NCI-H1092 treated with DMSO at 0.1 percent for 48 hours (cell line): ENCODE results near the gene ZSCAN21.
A peak's percentile ranks its signal among the peaks of the same experiment; 100 is the strongest.

Source experiments
- DNase-seq: peaks from one replicate; lab custom pipeline; 2025; lab: John Stamatoyannopoulos, UW

ZSCAN21 gene

GRCh38 chr7:100077205-100077604 lies 27.6 kb downstream of the ZSCAN21 start:
- no peak for DNase-seq

DNA sequence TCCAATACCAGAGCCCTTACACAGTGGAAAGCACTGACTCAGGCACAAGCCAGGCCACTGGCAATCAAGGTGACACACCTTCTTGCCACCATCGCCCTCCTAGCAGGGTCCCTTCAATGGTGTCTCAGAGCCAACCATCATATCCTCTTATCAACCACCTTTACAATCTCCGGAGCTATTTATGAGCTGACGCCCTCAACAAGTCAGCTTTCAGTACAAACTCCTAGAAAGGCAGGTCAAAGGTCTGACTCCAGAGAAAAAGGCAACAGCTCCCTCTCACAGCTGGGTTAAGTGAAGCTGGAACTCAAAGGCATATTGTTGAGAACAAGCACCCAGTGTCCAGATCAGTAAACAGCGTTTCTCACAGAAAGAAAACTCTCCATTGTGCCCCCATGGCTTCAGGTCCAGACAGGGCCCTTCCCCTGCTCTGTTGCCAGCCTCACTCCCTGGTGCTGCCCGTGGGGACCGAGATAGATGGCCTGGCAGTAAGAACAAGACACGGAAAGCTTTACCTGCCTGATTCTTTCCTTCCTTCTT lies 29.5 kb downstream of the ZSCAN21 start:
- DNase-seq = no peak

GRCh38 chr7:100080907-100081534 lies 31.4 kb downstream of the ZSCAN21 start:
- DNase-seq = peak; percentile 54

DNA sequence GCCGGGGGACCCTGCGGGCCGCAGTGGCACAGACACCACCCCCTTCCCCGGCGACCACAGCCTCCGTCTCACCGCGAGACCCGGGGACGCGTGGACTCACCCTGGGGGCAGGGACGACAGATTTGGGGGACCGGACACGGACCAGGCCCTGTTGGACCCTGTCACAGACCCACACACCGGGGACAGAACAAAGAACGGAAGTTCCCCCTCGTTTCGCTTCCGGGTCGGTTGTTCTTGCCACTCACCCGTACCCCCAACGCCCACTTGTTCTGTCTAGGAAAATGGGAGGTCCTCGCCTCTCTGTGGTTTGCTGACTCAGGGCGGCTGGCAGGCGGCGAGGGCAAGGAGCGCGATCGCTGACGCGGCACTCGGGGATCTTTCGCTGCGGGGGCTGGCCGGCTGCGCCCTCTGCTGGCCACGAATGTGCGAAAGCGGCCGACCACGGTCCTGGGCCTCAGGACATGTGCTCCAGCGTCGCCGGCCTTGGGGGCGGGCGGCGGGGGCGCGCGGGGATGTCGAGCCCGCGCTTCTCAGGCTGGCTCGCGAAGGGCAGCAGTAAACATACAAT lies 32.0 kb downstream of the ZSCAN21 start, which contains the start of gene ZNF3:
ZNF3 (minus strand) TSS at position 189 of the 568 bp plus-strand sequence. CDS start 4,366 bp downstream, outside the sequence.
- DNase-seq = peak; percentile 99

DNA sequence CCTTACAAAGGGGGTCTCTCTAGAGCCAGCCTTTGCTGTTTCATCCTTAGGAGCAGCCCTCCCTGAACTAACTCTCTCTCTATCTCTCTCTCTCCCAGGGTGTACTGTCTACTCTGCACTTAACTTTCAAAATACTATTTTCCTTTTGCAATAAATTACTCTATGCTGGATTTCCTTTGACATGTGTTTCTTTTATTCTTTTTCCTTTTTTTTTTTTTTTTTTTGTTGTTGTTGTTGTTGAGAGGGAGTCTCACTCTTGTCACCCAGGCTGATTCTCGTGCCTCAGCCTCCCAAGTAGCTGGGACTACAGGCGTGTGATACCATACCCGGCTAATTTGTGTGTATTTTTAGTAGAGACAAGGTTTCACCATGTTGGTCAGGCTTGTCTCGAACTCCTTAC lies 33.4 kb downstream of the ZSCAN21 start:
- no peak for DNase-seq

- DNase-seq = no peak
These were observed 35.9 kb downstream of the ZSCAN21 start for GRCh38 chr7:100085515-100085914.

DNA sequence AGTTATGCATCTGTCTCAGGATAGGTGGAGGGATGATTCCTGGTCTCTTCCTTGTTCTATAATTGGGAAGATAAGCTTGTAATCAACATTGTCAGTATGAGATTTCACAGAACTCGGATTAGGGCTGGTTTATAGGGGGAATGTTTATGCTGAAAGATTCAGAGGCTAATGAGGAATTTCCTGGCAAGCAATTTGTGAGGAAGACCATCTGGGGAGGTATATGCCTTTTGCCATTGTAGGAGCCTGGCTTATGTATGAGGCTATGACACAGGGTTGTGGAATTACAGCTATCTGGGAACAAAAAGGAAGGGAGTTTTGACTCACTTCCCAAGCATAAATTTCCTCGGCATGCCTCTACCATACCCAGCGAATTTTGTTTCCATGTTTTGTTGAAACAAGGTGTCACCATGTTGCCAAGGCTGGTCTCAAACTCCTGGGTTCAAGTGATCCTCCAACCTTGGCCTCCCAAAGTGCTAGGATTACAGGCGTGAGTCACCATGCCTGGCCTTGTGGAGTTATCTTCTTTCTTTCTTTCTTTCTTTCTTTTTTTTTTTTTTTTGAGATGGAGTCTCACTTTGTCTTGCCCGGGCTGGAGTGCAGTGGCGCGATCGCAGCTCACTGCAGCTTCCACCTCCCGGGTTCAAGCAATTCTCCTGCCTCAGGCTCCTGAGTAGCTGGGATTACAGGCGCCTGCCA lies 37.6 kb downstream of the ZSCAN21 start:
- no peak for DNase-seq

- no peak for DNase-seq
These were observed 38.6 kb downstream of the ZSCAN21 start for GRCh38 chr7:100088095-100088620.

- DNase-seq = peak; percentile 79
These were observed 39.3 kb downstream of the ZSCAN21 start, which contains the start of gene COPS6 for GRCh38 chr7:100088621-100089457. COPS6 (plus strand) TSS chr7:100088969; CDS start chr7:100088991, 22 bp downstream.

DNA sequence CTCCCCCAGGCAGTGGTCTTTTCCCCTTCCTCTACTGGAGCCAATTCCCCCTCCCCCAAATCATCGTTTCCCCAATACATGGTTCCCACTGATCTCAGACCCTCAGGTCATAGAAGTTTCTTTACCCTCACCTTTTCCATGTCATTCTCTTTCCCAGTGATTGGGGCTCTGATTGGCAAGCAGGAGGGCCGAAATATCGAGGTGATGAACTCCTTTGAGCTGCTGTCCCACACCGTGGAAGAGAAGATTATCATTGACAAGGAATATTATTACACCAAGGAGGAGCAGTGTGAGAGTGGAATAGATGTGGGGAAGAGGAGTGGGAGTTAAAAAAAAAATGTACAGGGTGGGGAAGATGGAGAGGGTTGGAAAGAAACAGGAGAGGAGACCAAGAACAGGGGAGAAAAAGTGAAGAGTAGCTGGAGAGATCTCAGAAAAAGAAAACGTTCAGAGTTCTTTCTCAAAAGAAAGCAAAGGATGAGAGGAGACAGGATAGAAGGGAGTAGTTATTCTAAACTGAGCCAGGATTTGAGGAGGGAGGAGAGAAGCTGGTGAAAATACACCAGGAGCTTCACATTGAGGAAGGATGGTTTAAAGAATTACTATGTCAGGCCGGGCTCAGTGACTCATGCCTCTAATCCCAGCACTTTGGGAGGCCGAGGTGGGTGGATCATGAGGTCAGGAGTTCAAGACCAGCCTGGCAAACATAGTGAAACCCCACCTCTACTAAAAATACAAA lies 40.1 kb downstream of the ZSCAN21 start:
- DNase-seq = no peak

- no peak for DNase-seq
These were observed 41.2 kb downstream of the ZSCAN21 start for GRCh38 chr7:100090527-100091410.

DNA sequence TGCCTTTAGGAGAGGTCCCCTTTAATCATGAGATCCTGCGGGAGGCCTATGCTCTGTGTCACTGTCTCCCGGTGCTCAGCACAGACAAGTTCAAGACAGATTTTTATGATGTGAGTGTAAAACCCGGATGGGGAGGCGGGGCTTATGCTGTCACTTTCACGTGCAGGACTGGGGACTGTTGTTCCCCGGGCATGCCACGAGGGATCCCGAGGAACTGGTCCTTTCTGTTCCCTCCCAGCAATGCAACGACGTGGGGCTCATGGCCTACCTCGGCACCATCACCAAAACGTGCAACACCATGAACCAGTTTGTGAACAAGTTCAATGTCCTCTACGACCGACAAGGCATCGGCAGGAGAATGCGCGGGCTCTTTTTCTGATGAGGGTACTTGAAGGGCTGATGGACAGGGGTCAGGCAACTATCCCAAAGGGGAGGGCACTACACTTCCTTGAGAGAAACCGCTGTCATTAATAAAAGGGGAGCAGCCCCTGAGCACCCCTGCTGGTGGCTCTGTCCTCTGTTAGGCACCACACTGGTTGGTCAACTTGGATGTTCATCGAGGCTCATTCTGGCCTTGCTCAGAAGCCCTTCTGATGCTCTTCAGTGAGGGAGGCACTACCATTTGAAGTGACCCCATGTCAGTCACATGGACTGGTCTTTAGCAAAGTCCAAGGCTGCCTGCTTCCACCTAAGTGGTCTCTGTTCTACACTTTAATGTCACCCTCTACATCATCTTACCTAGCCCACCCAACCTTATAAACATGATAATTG lies 42.0 kb downstream of the ZSCAN21 start:
- no peak for DNase-seq

DNA sequence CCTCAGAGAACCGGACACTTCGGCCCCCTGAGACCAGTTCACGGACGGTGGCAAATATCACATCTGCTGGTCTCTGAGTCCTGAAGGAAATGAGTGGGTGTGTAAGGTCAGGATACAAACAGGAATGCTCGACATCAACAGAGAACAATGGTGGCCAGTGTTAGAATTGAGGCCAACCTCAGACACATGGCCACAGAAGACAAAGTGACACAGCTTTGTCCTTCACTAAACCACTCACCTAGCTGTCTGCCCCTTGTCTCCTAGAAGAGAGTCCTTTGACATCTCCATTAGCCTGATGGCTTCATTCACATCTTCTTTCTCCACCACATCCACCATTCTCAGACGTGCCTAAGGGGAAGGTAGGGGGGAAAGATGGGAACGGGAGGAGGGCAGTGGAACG lies 43.5 kb downstream of the ZSCAN21 start:
- DNase-seq = no peak

- DNase-seq = no peak
These were observed 43.9 kb downstream of the ZSCAN21 start for GRCh38 chr7:100093498-100093897.

DNA sequence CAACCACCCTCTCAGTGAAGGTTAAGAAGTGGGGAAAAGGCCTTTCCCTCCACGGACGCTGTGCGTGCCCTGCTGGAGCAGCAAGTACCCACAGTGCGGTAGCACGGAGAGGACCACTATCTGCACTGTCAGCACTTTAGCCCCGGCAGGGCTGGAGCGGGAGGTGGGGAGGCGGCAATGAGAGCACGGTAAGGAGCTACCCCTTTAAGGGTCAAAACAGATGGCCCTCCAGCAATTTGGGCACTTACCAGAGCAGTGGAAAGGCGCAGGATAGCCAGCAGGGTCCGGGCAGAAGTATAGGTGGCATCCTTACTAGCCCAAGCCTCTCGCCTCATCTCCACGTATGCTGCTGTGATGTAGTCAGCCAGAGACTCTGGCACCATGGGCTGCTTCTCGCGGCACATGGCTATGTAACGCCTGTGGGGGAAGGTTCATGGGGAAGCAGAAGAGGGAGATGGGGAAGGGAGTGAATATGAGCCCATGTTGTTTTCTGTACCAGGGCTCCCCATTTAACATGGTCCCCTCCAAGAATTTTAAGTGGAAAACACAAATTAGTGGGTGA lies 44.4 kb downstream of the ZSCAN21 start:
- DNase-seq = no peak

- no peak for DNase-seq
These were observed 45.7 kb downstream of the ZSCAN21 start for GRCh38 chr7:100095289-100095688.

- DNase-seq = no peak
These were observed 46.1 kb downstream of the ZSCAN21 start for GRCh38 chr7:100095704-100096103.

- no peak for DNase-seq
These were observed 49.3 kb downstream of the ZSCAN21 start for GRCh38 chr7:100098913-100099312.

DNA sequence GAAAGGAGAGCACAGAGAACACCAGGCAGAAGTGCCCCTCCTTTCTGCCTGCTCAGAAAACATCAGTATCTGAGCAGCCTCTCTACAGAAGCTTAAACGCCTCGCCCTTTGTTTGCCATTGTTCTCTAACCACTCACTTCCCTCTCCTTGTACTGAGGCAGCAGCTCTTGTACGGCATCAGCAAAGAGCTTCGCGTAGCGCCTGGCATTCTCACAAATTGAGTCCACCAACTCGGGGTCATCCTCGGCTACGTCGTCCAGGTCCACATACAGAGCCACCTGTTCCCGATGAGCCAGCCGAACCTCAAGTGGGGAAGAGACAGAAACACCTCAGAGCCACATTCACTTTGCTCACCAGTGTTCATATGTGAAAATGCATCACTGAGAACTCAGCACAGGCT lies 49.9 kb downstream of the ZSCAN21 start:
- DNase-seq = no peak
